HG03039 (cell line): Measurements from ENCODE around the gene FHIT.

ENCODE experiments used
- ATAC-seq: cut with Tn5 transposase; IDR thresholded peaks from one replicate; pipeline ENCODE4 v1.9.1; 2021; ENCODE audit warnings: mild to moderate bottlenecking, moderate library complexity; ENCODE audit not compliant: unreplicated experiment

FHIT gene

GRCh38 chr3:60434950-60435349 is 816.3 kb downstream of the FHIT start:
- ATAC-seq: no peak

GRCh38 chr3:60434323-60434722 is 816.9 kb downstream of the FHIT start:
- no peak for ATAC-seq

- no peak for ATAC-seq
Measured at GRCh38 chr3:60431599-60431958, 819.7 kb downstream of the FHIT start.

DNA sequence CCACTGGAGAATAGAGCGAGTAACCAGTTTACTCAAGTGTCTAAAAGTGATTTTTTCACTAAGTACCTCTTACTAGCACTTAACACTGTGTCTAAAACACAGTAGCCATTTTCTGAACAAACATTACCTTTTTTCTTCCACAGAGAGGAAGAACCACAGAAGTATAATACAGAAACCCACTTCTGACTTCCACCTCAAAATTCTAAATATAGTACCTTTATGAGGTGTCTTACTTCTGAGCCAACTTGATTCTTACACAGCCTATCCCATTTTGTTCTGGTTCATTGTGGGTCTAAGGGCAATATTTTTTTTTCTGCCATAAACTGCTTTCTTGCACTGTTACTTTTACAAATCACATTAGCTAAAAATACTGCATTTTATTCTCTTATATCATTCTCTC is 821.0 kb downstream of the FHIT start:
- ATAC-seq: no peak

GRCh38 chr3:60427109-60427508 is 824.1 kb downstream of the FHIT start:
- ATAC-seq: no peak

DNA sequence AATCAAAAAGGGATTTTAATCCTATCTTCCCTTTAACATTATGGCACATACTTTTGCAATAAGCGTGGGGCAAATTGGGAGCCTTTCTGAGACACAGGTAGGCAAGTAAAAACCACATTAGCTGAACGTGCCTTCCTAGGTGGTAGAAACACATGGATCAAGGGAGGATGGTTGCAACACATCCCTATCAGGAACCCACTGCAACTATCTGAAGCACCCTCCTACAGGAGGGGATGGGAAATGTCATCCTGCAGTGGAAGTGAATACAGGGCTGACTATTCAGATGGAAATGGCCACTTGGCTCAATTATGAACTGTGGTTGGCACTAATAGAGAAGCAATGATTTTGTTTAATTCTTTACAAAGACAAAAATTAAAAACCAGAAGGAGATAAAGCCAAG is 826.3 kb downstream of the FHIT start:
- ATAC-seq: no peak

DNA sequence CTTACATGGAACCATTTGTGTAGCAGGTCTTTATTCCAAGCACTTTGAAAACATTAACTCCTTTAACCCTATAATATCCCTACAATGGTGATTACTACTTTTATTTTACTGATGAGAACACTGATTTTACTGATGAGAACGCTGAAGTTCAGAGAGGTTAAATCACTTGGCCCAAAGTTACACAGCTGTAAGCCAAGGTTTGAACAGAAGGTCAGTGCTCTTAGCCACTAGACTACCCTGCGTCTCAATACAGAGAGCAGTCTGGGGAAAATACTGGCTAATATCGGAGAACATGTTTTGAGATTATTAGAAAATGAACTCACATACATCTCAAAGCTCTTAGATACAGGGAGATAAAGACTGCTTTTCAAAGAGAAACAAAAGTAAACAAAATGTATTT is 827.2 kb downstream of the FHIT start:
- ATAC-seq: no peak

GRCh38 chr3:60423556-60423955 is 827.7 kb downstream of the FHIT start:
- ATAC-seq: no peak

DNA sequence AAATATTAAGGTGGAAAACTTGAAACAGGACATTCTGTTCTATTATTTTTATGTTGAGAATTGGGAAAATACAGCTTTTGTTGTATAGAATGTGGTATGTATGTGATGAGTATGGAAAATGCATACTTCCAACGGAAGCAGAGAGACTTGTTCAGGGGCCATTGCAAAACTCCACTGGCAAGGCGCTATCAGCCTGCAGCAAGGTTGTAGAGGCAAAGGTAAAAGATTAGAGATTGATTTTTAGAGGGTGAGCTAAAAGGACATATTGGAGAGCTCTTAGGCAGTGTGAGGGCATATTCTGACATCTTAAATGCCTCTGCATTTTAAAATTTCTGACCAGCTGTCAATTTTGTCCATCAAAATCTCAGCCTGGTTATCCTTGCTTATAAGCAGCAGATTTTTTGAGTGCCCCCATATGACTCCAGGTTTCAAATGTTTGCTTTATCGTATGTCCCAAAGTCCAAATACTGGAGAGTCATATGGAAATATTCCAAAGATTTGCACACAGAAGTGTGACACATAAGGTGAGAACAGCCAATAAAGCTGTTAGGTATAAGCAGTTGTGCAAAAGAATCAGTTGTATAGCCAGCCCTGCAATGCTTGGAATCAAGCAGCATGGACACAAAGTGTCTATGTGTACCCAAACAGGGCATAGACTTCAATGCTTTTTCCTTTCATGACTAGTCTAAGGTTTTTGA is 829.4 kb downstream of the FHIT start:
- ATAC-seq: no peak

GRCh38 chr3:60417576-60417975 is 833.7 kb downstream of the FHIT start:
- ATAC-seq: no peak

DNA sequence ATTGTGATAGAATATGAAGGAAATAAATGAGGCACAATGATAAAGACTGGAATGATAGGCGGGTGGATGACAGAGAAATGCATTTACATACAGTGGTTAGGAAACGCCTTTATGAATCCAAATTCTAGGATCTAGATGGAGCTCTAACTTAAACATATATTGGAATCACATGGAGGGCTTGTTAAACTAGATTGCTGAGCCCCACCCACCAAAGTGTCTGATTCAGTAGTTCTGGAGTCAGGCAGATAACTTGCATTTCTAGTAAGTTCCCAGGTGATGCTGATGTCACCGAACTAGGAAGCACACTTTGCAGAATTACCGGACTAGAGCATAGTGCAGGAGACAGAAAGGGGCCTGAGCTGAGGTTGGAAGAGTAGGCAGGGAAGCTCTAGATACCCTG is 837.2 kb downstream of the FHIT start:
- no peak for ATAC-seq

- ATAC-seq: no peak
Measured at GRCh38 chr3:60413551-60413950, 837.7 kb downstream of the FHIT start.

GRCh38 chr3:60403866-60404265 is 847.4 kb downstream of the FHIT start:
- ATAC-seq: no peak

DNA sequence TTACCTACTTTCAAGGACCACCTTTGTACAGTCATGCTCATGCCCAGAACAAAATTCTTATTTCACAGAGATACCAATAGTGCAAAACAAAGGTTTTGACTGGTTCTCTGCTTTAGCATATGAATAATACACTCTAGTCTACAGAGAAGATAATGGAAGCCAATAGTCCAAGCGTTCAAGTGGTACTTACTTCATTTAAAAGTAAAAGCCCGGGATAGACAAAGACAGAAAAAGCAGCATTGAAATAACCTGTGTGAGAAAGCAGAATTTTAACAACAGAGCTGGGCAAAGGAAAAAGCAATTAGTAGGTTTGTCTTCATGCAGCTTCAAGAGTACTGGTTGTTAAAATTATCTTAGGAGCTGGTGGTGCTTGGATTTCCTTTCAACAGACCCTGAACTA is 848.3 kb downstream of the FHIT start:
- no peak for ATAC-seq

DNA sequence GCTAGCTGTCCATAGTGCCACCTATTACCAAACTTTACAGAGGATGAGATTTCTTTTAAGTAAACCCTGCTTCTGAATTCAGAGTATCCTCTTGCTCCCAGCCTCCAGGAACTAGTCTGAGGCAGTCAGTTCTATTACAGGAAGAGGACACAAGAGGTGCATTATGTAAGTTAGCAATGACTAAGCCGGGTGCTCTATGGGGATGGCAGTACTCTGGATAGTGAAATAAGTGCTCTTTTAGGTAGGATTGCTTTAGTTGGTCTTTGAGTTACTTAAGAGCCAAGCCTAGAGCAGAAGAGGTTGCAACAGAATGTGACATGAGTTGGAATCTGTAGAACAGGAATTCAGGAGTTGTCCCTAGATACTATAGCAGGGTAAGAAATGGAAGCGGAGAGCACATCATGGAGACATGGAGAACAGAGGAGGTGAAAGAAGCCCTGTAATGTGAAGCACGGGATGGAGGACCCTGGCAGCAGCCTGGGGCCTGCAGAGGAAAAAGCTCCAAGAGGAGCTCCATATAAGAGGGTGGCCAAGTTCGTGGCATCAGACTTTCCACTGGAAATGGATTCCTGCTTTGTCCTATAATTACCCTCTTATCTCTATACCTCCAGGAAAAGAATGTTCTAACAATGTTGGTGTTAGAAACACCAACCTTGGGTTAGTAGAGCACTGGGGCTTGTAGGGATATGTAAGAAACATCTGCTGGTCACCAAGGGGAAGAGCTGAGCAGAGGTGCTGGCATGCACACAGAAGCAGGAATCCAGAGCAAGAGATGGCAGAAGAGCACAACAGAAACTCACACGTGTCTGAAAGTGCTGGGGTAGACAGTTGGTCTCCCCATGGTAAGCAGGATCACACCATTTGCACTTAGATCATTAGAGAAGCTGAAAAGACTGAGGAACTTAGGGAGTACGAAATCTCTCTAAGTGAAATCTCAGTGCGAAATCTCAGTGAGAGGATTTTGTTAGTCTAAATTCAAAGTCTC is 851.1 kb downstream of the FHIT start:
- no peak for ATAC-seq

DNA sequence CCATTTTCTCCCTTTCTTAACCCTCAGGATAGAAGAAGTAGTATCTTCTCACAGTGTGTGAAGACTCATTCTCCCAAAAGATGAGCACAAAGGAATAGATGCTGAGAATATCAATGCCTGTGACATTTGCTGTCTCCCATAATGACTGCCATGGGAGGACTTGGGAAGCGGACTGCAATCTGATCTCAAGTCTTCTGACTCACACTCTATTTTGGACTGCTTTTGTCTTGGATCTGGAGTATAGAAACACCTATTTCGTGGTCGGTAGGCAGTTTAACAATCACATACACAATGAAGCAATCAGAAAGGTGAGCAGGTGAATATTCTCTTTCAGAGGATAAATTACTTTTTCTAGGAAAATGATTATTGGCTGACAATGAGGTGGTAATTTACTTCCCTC is 852.0 kb downstream of the FHIT start:
- ATAC-seq: no peak

GRCh38 chr3:60395173-60395762 is 856.0 kb downstream of the FHIT start:
- no peak for ATAC-seq

GRCh38 chr3:60393946-60394345 is 857.3 kb downstream of the FHIT start:
- no peak for ATAC-seq

DNA sequence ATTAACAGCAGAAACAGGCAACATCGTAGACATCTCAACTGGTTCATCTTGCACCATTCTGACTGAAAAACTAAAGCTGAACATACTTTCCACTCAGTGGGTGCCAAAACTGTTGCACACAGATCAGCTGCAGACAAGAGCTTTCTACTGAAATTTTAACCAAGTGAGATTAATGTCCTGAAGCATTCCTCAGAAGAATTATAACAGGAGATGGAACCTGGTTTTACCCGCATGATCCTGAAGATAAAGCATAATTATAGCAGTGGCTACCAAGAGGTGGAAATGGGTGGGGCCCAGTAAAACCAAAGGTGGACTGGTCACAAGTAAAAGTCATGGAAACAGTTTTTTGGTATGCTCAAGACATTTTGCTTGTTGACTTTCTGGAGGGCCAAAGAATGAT is 858.8 kb downstream of the FHIT start:
- no peak for ATAC-seq

DNA sequence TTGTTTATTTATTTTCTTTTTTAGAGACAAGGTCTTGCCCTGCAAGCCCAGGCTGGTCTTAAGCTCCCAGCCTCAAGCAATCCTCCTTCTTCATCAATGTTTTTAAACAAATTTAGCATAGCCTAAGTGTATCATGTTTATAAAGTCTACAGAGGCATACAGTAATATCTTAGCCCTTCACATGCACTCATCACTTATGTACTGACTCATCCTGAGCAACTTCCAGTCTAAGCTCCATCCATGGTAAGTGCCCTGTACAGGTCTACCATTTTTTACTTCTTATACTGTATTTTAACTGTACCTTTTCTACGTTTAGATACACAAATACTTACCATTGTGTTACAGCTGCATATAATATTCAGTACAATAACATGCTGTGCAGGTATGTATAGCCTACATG is 860.0 kb downstream of the FHIT start:
- no peak for ATAC-seq

- no peak for ATAC-seq
Measured at GRCh38 chr3:60388731-60389130, 862.5 kb downstream of the FHIT start.

- no peak for ATAC-seq
Measured at GRCh38 chr3:60386306-60386705, 864.9 kb downstream of the FHIT start.
